Stimulated activated CD8-positive, alpha-beta memory T cell treated with anti-CD3 and anti-CD28 coated beads, Interleukin-4, amount 100 ng/mL, for 1 hour (primary cell): ENCODE results near the gene CACNA2D3.

Source experiments
- DNase-seq, 2 donors: peaks; one replicate each; pipeline ENCODE4 v3.0.0-alpha.2; 2020; ENCODE audit warnings: low read depth in 2 of 2, low spot score in 1 of 2

The CACNA2D3 gene

DNA sequence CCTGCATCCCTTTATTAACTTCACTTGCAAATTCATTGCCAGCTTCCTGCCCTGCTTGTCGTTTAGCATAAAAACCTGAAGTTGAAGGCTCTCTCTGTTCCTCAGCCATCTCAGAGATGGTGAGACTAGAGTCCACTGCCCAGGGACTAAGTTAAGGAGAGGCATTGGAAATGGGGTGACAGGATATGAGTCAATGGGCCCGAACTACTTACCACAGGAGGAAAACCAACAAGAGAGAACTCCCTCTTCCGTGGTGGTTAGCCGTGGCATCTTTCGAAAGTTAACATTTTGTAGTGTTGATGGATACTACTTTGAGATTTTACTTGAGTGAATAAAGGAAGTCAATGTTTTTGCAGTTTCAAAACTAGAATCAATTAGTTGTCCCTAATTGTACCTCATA lies 740.2 kb downstream of the CACNA2D3 start:
- DNase-seq: no peak

DNA sequence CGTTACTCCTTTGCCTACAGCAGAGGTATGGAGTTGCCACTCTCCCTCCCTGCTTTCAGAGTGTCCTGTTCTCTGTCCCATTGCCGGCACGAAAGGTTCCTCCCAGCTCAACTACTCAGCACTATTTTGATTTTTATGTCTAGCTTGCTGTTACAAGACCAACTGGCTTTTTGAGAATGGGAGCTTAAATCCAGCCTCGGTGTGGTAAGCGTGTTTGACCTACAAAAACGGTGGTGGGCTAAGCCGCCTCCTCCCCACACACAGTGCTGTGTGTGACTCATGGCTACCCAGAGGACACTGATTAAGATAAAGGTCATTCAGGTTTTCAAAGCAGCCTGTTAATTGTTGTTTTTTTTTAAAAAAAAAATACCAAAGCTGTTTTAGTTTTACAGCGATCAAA lies 741.0 kb downstream of the CACNA2D3 start:
- no peak for DNase-seq

DNA sequence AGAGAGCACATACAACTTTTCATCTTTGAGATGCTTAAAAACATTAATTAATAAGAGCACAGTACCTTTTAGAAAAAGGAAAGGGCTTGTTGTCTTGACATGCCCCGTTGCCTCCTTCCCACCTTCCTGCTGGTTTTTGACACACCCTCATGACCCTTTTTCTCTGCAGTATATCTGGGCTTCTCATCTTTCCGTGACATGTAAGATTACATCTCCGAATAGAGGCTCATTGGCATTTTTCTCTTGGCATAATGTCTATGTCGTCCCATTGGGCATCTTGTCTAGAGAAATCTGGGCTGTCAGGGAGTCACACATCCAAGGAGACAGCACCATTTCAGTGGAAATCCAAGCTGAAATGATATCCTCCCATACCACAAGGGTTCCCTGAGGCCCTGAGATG lies 741.4 kb downstream of the CACNA2D3 start:
- DNase-seq: no peak

DNA sequence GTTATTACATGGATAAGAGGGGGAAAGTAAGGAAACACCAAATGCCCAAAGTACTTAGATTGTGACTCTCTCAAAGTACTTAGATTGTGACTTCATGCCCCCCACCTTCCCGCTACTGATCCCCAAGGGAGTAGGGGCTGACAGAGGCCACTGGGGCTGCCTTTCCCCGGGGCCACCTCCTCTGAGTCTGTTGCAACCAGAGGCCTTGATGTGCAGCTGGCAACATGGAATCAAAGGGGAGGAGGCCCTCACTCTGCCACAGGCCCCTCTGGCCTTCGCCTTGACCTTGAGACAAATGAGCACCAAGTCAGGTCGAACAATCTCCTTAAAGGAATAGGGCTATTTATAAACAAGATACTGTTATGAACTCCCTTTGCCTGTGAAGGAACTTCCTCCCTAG lies 743.0 kb downstream of the CACNA2D3 start:
- DNase-seq: no peak

DNA sequence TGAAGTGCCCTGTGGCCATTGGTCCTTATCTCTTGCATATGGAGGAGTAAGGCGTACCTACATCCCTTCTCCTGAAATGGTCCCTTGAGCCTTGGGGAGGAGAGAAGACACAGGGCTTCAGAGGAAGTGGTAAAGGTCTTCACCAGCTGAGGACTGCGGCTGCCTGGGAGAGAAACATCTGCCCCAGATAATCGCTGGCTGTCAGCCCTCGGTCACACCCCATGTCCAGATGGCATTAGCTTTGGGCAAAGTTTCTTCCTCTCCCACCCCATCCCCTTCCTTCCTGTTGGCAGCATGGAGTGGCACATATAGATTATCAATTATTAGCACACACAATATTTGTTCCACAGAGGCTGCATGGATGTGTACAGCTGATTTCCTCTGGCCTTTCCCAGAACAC lies 743.9 kb downstream of the CACNA2D3 start:
- DNase-seq: no peak

DNA sequence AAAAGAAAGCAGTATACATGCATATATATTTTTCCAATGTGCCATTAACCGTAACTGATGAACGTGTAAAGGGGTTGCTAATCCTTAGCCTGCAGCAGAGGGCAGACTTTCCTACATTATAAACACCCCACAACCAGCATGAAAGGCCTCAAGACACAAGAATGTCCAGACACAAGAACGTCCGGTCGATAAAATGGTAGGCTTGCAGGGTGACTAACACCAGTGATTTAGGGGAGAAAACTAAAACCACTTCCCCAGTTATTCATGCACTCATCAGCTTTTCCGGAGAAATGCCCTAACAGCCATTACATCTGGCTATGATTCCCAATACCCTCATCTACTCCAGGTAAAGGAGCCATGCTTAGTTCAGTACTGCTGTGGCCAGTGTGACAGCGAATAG lies 748.1 kb downstream of the CACNA2D3 start:
- DNase-seq: no peak

DNA sequence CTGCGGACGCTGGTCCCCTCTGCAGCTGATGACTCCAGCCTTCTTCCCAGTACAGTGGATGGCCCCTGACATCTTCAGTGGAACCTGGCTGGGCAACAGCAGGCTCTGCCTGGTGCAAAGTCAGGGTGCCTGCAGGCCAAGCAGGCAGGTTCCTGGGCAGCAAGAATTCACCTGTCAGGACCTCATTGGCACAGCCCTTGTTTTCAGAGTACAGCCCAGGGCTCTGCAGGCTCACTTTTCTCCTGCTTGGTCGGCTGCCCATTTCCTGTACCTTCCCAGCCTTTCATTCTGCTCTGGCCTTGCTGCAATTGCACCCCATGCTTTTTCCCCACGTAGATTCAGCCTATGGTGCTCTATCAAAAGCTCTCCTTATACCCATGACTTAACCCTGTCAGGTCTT lies 749.5 kb downstream of the CACNA2D3 start:
- no peak for DNase-seq

DNA sequence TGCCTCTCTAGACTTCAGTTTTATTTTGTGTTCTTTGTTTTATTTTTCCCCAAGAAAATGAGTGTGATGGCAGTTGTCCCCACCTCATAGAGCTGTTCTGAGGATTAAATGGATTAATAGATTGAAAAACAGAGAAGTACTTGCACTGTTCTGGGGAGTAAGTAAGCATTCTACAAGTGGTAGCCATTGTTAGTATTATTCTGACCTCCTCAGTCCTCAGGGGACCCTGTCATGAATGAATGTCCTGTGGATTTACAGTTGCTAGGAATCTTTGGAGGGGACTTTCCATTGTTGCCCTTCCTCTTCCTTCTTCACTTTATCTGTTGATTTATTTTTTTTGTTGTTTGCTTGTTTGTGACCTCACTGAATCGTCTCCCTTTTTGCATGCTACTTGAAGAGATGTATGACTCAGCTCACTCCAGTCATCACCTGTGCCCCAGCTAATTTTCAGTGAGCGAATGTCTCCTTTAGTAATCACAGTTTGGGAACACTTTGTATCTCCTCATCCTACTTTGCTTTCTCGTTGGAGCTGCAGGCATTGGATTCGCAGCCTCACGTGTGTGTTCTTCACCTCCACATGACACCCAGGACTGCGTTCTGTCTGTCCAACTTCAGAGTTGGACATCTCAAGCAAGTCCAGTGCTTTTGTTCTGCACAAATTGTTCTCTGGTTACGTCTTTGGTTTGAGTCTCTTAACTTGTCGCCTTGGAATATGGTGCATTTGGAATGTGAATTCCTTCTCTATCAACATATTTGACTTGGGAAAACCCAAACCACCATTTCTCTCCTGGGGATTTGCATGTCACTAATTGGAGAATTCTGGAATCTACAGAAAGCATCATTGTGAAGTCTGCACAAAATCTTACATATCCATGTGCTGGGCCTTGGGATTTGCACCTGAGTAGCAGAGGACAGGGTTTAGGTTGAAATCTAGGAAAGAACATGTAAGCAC lies 751.0 kb downstream of the CACNA2D3 start:
- no peak for DNase-seq

DNA sequence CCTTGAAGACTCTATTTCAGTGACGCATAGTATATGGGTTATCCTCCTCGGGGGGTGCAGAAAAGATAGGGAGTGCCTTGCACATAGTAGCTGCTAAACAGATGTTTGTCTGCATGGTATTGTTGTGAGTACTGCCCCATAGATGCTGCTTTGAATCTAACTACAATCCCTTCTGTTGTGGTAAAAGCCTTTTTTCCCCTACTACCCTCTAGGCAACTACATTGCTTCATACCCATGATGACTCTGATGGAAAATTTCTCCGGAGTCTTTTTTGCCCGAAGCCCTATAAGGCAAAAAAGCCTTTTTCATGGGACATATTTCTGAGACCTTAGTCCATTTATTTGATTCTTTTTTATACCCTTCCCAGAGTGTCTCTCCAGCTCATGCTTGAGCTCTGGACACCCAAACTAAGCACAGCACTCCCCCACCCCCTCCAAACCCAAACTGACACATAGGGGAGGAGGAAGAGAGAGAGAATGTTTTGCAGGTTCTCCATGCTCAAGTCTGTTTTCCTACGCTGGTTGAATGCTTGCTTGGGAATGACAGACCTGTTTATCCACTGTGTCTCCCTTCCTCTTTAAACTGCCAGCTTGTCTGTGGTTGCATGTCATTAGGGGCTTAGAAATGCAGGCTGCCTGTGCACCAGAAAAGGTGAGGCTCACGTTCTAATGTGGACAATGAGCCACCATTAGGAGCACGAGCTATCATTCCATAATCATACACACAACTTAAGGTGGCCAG lies 752.6 kb downstream of the CACNA2D3 start:
- no peak for DNase-seq

DNA sequence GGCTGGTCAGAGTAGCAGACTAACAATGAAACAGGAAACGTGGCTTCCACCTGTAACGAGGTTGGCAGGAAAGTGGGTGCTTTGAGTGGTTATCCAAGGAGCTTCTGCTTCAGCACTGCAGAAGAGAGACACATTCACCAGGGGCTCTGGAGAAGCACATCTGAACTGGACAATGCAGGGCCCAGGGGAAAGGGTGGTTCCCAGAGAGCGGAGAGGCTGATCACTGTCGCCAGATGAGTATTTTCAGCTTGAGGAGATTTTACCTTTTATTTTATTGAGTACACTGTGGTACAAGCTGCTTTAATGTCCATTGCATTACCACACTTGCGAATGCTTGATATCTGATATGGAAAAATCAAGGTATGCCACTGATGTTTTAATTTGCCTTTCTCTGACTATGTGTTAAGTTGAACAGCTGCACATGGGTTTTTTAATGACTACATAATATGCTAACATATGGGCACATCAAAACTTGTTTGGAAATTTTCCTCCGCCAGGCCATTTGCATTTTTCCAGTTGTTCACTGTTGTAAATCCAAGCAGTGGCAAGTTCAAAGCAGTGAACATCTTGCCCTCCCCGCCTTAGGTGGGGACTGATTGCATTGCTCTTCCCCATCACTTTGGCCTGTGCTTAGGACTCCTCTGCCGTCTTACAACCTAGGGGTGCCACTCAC lies 753.4 kb downstream of the CACNA2D3 start:
- no peak for DNase-seq

DNA sequence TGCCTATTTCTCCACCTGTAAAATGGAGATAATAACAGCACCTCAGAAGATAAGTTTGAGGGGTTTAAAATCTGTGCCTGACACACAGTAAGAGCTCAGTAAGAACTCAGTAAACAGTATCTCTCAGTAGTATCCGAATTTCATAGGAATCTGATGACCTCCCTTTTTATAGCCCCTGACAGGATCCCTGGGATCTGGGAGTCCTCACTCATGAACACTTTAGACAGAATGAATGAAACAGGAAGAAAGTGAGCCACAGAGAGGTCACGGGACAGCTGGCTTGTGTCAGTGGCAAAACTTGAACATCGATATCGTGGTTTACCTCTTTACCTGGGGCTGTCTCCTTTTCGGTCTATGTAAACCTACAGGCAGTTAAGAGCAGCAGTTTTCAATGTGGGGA lies 754.3 kb downstream of the CACNA2D3 start:
- DNase-seq: no peak

DNA sequence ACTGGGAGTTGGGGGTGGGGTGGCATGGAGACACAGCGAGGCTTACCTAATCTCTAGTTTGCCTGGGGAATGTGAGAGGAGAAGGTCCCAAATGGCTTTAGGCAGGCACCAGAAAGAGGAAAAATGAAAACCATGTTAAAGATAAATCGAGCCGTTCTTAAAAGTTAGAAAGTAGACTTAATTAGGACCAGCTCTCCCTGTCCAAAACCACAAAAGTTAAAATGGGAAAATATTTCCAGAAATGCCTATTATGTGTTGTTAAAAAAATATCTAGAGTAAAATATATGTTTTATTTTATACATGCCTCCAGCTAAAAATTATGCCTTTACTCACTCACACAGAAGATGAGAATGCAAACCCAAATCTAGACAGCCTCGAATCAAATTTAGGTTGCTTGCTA lies 755.4 kb downstream of the CACNA2D3 start:
- DNase-seq: no peak

DNA sequence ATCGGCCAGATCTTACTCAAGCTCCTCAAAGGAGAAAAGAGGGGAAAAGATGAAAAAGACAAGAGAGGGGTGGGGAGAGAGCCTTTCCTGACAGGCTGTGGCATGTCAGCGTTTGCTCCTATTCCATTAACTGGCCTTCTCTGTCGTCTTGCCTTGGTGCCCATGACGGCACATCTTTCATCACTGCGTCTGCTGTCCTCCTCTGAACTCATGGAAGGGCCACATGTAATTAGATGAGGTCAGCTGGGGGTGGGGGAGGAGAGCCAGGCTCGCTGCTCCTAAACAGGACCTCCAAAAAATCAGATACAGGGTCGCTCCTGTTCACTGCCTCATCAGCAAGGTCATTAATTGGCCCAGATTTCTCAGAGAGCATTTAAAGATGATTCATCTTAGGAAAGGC lies 755.8 kb downstream of the CACNA2D3 start:
- no peak for DNase-seq

DNA sequence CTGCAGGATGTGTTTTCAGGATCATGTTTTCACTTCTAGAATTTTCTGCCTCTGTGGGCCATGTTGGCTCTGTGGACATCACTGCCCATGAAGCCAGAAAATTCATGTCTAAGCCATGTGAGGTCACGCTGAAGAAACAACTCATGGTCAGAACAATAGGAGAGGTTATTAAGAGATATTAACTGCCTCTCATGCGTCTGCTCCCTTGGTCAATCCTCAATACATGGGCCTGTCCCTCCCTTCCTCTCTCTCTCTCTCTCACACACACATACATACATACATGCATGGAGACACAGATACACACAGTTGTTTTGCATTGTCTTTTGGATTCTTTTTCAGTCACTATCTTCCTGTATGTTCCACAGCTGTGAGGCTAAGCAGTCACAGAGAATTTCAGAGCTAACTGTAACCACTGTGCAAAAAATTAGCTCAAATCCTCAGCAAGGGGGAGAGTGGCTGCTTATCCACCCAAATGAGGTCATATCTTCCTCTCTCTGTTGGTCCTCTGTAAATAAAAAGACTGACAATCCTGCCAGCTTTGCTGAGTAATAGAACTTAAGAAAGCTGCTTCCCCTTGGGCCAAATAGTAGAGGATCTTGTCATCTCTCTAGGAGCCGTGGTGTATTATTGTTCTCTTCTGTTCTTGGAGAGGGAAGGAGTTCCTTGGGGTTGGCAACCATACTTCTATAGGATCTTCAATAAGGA lies 759.9 kb downstream of the CACNA2D3 start:
- DNase-seq: no peak

DNA sequence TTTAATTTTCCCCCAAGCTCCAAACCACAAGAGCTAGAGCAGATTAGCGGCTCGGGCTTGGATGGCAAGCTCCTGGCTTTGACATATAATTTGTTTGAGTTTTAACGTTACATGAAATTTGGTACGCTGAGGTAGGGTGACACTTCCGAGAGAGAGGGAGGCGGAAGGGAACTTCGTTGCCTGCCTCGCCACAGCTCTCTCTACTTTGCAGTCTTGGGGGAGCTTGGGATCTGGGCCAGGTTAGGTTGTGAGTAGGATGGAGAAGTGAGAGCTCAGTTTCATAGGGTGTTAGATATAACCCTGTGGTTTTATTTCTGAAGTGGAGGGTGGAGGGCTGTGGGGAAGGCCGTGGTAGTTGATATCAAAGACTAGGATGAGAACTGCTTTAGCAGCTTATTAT lies 765.8 kb downstream of the CACNA2D3 start:
- DNase-seq: no peak

DNA sequence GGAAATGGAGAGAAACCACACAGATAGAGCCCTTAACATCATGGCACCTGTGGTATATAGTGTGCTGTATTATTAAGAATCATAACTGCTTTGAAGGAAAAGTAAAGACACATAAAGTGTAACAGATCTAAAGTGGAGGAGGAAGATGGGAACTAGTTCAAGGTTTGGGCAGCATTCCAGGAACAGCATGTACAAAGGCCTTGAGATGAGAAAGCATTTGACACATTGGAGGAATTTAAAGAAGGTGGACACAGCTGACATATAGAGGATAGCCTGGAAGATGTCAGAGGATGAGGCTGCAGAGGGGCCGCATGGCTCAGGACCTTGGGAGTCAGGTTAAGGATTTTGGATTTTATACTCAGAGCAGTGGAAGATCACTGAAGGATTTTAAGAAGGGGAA lies 766.5 kb downstream of the CACNA2D3 start:
- no peak for DNase-seq

DNA sequence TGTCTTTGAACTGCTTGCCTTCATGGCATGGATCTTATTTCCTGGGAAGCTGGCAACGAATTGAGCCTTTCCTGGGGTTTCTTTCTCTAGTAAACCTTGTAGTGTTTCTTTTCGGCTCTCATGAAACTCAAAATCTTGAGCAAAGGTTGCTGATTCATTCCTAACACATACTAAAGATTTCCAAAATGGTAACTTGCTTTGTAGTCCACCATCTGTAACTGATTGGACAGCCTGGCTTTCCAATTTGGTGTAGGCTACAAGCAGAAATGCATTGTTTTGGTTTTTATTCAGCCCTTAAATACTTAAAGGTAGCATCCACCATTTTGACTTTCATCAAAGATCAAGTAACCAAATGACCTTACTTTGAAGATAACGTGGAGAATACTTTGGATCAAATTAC lies 767.4 kb downstream of the CACNA2D3 start:
- DNase-seq: no peak

DNA sequence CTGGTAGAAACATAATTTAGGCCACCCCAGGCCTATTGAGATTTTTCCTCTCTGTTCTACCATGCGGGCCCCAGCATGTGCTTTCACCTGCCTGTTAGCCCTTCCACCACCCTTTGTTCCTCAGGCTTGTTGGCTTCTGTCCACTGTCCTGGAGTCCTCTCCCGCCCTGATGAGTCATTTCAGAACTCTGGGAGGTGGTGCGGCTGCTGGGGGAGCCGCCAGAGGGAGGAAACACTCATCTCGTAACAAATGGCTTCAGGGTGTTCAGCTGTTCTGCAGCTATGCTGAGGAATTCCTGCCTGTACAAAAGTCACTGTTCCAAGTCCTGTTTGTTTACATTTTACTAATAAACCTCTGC lies 769.2 kb downstream of the CACNA2D3 start:
- DNase-seq: no peak

DNA sequence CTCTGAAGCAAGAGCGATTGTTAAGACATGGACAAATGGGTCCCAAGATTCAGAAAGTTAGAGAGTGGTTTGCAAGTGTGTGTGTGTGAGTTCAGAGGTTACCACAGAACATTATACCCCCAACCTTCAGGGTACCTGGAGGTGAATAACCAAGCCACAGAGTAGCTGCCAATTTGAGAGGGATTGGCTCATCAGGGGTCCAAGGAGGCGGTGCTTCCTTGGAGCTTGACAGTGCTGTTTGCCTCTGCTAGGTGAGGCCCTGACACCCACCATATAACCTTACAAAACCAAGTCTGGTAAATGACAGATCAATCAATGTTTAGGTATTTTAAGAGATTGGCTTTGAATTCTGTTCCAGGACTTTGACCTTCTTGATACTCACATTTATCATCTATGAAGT lies 769.8 kb downstream of the CACNA2D3 start:
- DNase-seq: no peak

DNA sequence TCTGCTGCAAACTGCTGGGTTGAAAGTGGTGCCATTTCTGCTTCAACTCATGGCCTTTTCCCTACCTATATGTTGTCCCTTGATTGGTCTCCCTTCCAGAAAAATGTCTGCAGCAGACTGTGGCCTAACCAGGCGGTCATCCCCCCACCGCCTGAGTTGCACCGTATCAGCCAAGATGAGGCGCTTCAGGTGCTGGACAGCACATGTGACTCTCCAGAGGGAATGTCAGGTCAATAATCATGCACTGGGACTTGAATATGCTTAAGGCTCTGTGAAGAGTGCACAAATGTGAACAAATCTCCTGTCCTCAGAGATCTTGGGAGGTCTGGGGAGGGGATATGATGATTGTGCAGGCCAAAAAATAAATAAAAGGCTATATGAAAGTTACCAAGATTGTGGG lies 773.3 kb downstream of the CACNA2D3 start:
- no peak for DNase-seq

DNA sequence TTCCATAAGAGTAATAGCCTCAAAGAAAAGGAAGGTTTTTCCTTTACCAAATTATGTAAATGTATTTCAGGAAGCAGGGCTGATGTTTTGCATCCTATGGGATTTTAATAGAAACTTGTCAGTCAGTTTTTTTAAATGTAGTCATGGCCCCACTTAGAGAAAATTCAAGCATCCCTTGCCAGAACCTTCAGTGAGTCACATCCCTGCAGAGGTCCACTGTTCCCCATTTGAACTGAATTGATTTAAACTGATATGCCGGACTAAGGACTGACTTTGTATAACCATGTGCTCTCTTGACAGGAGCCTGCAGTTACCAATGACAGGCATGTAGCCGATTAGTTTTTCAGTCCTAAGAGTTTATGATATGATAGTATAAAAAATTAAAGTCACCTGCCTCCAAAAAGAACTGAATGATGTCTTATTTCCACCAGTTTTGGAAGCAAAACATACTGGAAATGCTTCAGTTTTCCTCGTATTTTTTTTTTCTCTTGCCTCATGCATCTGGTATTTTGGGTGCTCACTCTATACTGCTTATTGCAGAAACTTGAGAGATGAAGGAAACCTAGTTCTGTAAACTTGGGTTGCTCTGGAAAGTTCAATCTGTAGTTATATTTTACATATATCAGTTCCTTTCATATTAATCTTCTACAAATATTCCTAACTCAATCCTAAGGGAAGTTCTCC lies 774.8 kb downstream of the CACNA2D3 start:
- no peak for DNase-seq
